ENCODE results near the gene MACROD2. TPM values are rescaled to one million over a fixed set of nuclear protein-coding genes. Genes with fewer than 3 reads are reported as not detected.

Gene MACROD2
- total and polyA plus RNA-seq, 2 donors (not counting 1 experiment from before 2014, with no cell fraction given) = 5.3 to 6.7 TPM

GRCh38 chr20:15187612-15188011 lies 1192.3 kb downstream of the MACROD2 start:
- ATAC-seq (ENCODE audit: low read depth) (no peak), DNase-seq (no peak)
- Histone ChIP-seq H3K4me2 (replicated peaks; ENCODE audit: low read depth, low read length, poor library complexity, severe bottlenecking) (no peak overlapping the region), H2AFZ (ENCODE audit: insufficient read depth, low read depth, low read length, poor library complexity, severe bottlenecking) (no peak overlapping the region), H3K79me2 (ENCODE audit: control insufficient read depth, insufficient read depth, low read length) (no peaks in the 10 kb centered on the region), H3K27me3 (replicated peaks in 1 of 4; ENCODE audit: control extremely low read depth in 1 of 4, control insufficient read depth in 3 of 4, insufficient read depth in 4 of 4, low read length in 3 of 4) (no peaks in the 10 kb centered on the region), H3K4me1 (ENCODE audit: control insufficient read depth in 2 of 2, insufficient read depth in 2 of 2, low read length in 2 of 2) (peaks cover 0 to 5% of the 10 kb centered on the region in 2 donors), H3K4me3 (ENCODE audit: control extremely low read depth in 1 of 5, extremely low read depth in 1 of 5, insufficient read depth in 1 of 5, low read depth in 2 of 5, low read length in 4 of 5) (no peak overlapping the region), H4K20me1 (ENCODE audit: control insufficient read depth, insufficient read depth, low read length, poor library complexity, severe bottlenecking) (no peaks in the 10 kb centered on the region), H3K27ac (ENCODE audit: low read length in 2 of 2) (no peak overlapping the region), H3K9ac (ENCODE audit: low read length) (no peak overlapping the region), H3K36me3 (replicated peaks in 1 of 2; ENCODE audit: control extremely low read depth in 1 of 2, control insufficient read depth in 1 of 2, extremely low read depth in 1 of 2, insufficient read depth in 2 of 2, low read length in 1 of 2) (no peaks in the 10 kb centered on the region), H3K9me3 (ENCODE audit: control extremely low read depth in 1 of 3, control insufficient read depth in 2 of 3, insufficient read depth in 1 of 3, low read length in 2 of 3) (no peaks in the 10 kb centered on the region)
- no peaks in the 10 kb centered on the region for H3K27me3 Mint-ChIP-seq
- no CpG with 5 or more reads among the region's 1 CpG for WGBS (ENCODE audit: insufficient coverage)
- ChIA-PET CTCF (no interaction called here), POLR2A (no interaction called here)
- no peak for TF ChIP-seq CTCF (IDR thresholded peaks at IDR 0.05)
- TF ChIP-seq EZH2 (IDR thresholded peaks at IDR 0.05; ENCODE audit: borderline replicate concordance, insufficient read depth, low read depth, low read length, poor library complexity, severe bottlenecking) = no peak
- H3K4me1 Mint-ChIP-seq = peaks cover 10% of the 10 kb centered on the region
- no peaks in the 10 kb centered on the region for H3K9me3 Mint-ChIP-seq (ENCODE audit: insufficient read depth)
- H3K4me3 Mint-ChIP-seq = no peak overlapping the region
- H3K27ac Mint-ChIP-seq = no peak overlapping the region
- intact Hi-C loops (cut with micrococcal nuclease) = no loop called here

- Histone ChIP-seq H3K27me3 (replicated peaks in 1 of 4; ENCODE audit: control extremely low read depth in 1 of 4, control insufficient read depth in 3 of 4, insufficient read depth in 4 of 4, low read length in 3 of 4) (no peaks in the 10 kb centered on the region), H3K79me2 (ENCODE audit: control insufficient read depth, insufficient read depth, low read length) (no peaks in the 10 kb centered on the region), H2AFZ (ENCODE audit: insufficient read depth, low read depth, low read length, poor library complexity, severe bottlenecking) (no peak overlapping the region), H3K9ac (ENCODE audit: low read length) (no peak overlapping the region), H3K4me3 (ENCODE audit: control extremely low read depth in 1 of 5, extremely low read depth in 1 of 5, insufficient read depth in 1 of 5, low read depth in 2 of 5, low read length in 4 of 5) (no peak overlapping the region), H3K9me3 (ENCODE audit: control extremely low read depth in 1 of 3, control insufficient read depth in 2 of 3, insufficient read depth in 1 of 3, low read length in 2 of 3) (no peaks in the 10 kb centered on the region), H3K4me2 (replicated peaks; ENCODE audit: low read depth, low read length, poor library complexity, severe bottlenecking) (no peak overlapping the region), H4K20me1 (ENCODE audit: control insufficient read depth, insufficient read depth, low read length, poor library complexity, severe bottlenecking) (no peaks in the 10 kb centered on the region), H3K4me1 (ENCODE audit: control insufficient read depth in 2 of 2, insufficient read depth in 2 of 2, low read length in 2 of 2) (peaks cover 0 to 5% of the 10 kb centered on the region in 2 donors), H3K36me3 (replicated peaks in 1 of 2; ENCODE audit: control extremely low read depth in 1 of 2, control insufficient read depth in 1 of 2, extremely low read depth in 1 of 2, insufficient read depth in 2 of 2, low read length in 1 of 2) (no peaks in the 10 kb centered on the region), H3K27ac (ENCODE audit: low read length in 2 of 2) (no peak overlapping the region)
- Mint-ChIP-seq H3K4me3 (no peak overlapping the region), H3K27ac (no peak overlapping the region), H3K9me3 (ENCODE audit: insufficient read depth) (no peaks in the 10 kb centered on the region), H3K4me1 (peaks cover 10% of the 10 kb centered on the region), H3K27me3 (no peaks in the 10 kb centered on the region)
- 100% methylated on average over 1 of the region's 3 CpGs for WGBS (ENCODE audit: insufficient coverage)
- TF ChIP-seq CTCF (IDR thresholded peaks at IDR 0.05) = no peak
- TF ChIP-seq EZH2 (IDR thresholded peaks at IDR 0.05; ENCODE audit: borderline replicate concordance, insufficient read depth, low read depth, low read length, poor library complexity, severe bottlenecking) = no peak
- POLR2A ChIA-PET = no interaction called here
- no peak for ATAC-seq (ENCODE audit: low read depth)
- CTCF ChIA-PET = no interaction called here
- no peak for DNase-seq
- intact Hi-C loops (cut with micrococcal nuclease) = no loop called here
Measured at GRCh38 chr20:15188415-15188814, 1193.1 kb downstream of the MACROD2 start.
